CD8-positive, alpha-beta memory T cell (primary cell): Measurements from ENCODE around the gene C19orf67. TPM values are rescaled to one million over a fixed set of nuclear protein-coding genes. Genes with fewer than 3 reads are reported as not detected.

Experiments
- CTCF ChIA-PET: fragments of 350-600 bp; sonication (Branson Sonifier 250); formaldehyde crosslinking; loops from one replicate; lab custom pipeline; 2021; ENCODE audit warnings: antibody characterized with exemption; lab: Charles Lee
- POLR2A ChIA-PET: fragments of 350-600 bp; sonication (Branson Sonifier 250); formaldehyde crosslinking; loops from one replicate; lab custom pipeline; 2021; ENCODE audit warnings: antibody characterized with exemption; lab: Charles Lee
- DNase-seq, 5 donors: peaks; one replicate each; pipeline versions ENCODE4 v3.0.0 to v3.0.0-alpha.2; 2020 to 2022; ENCODE audit warnings: mixed read lengths in 1 of 5
- H3K27ac ChIP-seq: one replicate; pipeline ENCODE4 v1.7.0; 2013; ENCODE audit warnings: low read depth, mild to moderate bottlenecking, low read length, moderate library complexity
- H3K27me3 ChIP-seq: 2 replicates; pipeline ENCODE4 v1.7.0; 2013; ENCODE audit warnings: low read length, mild to moderate bottlenecking; ENCODE audit not compliant: insufficient read depth, poor library complexity, severe bottlenecking
- H3K36me3 ChIP-seq: 2 replicates; pipeline ENCODE4 v1.7.0; 2013; ENCODE audit warnings: mild to moderate bottlenecking, low read length, moderate library complexity; ENCODE audit not compliant: insufficient read depth
- H3K4me1 ChIP-seq: 2 replicates; pipeline ENCODE4 v1.7.0; 2013; ENCODE audit warnings: mild to moderate bottlenecking, low read length, moderate library complexity; ENCODE audit not compliant: insufficient read depth
- H3K4me3 ChIP-seq: 2 replicates; pipeline ENCODE4 v1.7.0; 2013; ENCODE audit warnings: mild to moderate bottlenecking, low read length
- H3K9me3 ChIP-seq: 2 replicates; pipeline ENCODE4 v1.7.0; 2013; ENCODE audit warnings: mild to moderate bottlenecking, low read length
- H3K27ac Mint-ChIP-seq, 8 donors: one replicate each; pipeline ENCODE4 v1.8.0; 2020 to 2021; ENCODE audit warnings: mixed read lengths in 8 of 8, mild to moderate bottlenecking in 6 of 8, inconsistent platforms in 3 of 8, moderate library complexity in 3 of 8
- H3K27me3 Mint-ChIP-seq, 2 donors: one replicate each; pipeline ENCODE4 v1.8.0; 2020 to 2021; ENCODE audit warnings: mixed read lengths in 2 of 2, mild to moderate bottlenecking in 1 of 2, moderate library complexity in 1 of 2
- H3K36me3 Mint-ChIP-seq, 3 donors: one replicate each; pipeline ENCODE4 v1.8.0; 2020 to 2021; ENCODE audit warnings: mixed read lengths in 3 of 3, inconsistent platforms in 1 of 3, mild to moderate bottlenecking in 1 of 3
- H3K4me1 Mint-ChIP-seq, 3 donors: one replicate each; pipeline ENCODE4 v1.8.0; 2020 to 2021; ENCODE audit warnings: mixed read lengths in 3 of 3, inconsistent platforms in 1 of 3, mild to moderate bottlenecking in 1 of 3
- H3K4me3 Mint-ChIP-seq, 7 donors: one replicate each; pipeline ENCODE4 v1.8.0; 2020 to 2021; ENCODE audit warnings: mixed read lengths in 7 of 7, mild to moderate bottlenecking in 6 of 7, moderate library complexity in 4 of 7, inconsistent platforms in 2 of 7
- H3K9me3 Mint-ChIP-seq, 5 donors: one replicate each; pipeline ENCODE4 v1.8.0; 2020 to 2022; ENCODE audit warnings: mixed read lengths in 5 of 5, mild to moderate bottlenecking in 3 of 5, moderate library complexity in 2 of 5, inconsistent platforms in 1 of 5
- polyA plus RNA-seq: library from polyadenylated mRNA; unstranded; fragments of 300-500 nt; fragmentation: Illumina TruSeq; gene quantifications from one replicate; pipeline ENCODE4 v1.2.3, GENCODE V29; 2021
- total RNA-seq, 2 experiments: library from RNA; stranded (reverse); gene quantifications; one replicate each; pipeline ENCODE4 v1.2.3, GENCODE V29; 2021

Gene C19orf67
- total and polyA plus RNA-seq, 3 experiments from 2014 or later: 0.42 TPM; not detected in 2

- H3K4me1 ChIP-seq: peaks cover 39% of the 10 kb centered on the region
- DNase-seq: peak; percentile 23 to 61 (median 30)
- H3K9me3 ChIP-seq: no peaks in the 10 kb centered on the region
- H3K36me3 ChIP-seq: no peaks in the 10 kb centered on the region
- Mint-ChIP-seq H3K36me3 (peaks cover 0 to 7% (median 0%) of the 10 kb centered on the region in 3 donors), H3K9me3 (no peaks in the 10 kb centered on the region), H3K27ac (peak overlapping the region in 4 of 8 donors; percentile 23 to 86 (median 58)), H3K4me3 (peak overlapping the region in 4 of 7 donors; percentile 16 to 92 (median 64)), H3K4me1 (peaks cover 35 to 67% (median 37%) of the 10 kb centered on the region in 3 donors), H3K27me3 (peaks cover 0 to 4% of the 10 kb centered on the region in 2 donors)
- POLR2A ChIA-PET: no interaction called here
- H3K27me3 ChIP-seq: no peaks in the 10 kb centered on the region
- H3K27ac ChIP-seq: no peak overlapping the region
- CTCF ChIA-PET: interaction anchor here (0.8 to 5.0 kb wide), 11 partner anchors 12 to 267 kb away, joined by 3 to 28 read pairs (median 4); partner anchors contain the start of genes ADGRE5, ASF1B and MISP3
- no peak overlapping the region for H3K4me3 ChIP-seq
These were observed 29.3 kb upstream of the C19orf67 start for GRCh38 chr19:14114854-14115253.

- ChIA-PET CTCF (interaction anchor here (0.9 to 5.0 kb wide), 7 partner anchors 22 to 251 kb away, joined by 3 to 28 read pairs (median 5); partner anchors contain the start of genes ASF1B and MISP3), POLR2A (no interaction called here)
- peaks cover 0 to 4% of the 10 kb centered on the region in 2 donors for H3K27me3 Mint-ChIP-seq
These were observed 28.9 kb upstream of the C19orf67 start for GRCh38 chr19:14114439-14114838.

DNA sequence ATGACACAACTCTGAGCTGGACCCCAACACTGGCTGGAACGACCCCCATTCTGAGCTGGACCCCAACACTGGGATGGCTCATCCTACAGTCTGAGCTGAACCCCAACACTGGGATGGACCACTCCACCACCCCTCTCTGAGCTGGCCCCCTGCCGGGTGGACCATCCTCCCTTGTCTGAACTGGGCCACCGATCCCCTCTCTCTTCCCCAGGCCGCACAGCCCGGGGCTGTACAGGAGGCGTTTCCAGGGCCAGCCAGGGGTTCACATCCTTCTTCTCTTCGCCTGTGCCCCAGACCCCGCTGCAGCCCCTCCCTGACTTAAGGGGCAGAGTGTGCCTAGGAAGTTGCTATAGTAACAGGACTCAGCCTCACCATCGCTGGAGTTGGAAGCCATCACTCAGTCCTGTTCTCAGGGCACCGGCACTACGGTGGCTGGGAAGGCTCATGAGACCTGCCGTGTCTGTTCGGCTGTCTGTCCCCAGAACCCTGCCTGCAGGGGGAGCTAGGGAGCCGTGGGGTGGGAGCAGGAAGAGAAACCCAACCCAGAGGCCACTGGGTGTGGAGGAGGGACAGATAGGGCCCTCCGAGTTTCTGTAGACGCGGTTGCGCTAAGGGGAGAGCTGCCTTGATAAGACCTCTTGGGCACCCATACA lies 28.3 kb upstream of the C19orf67 start:
- Mint-ChIP-seq H3K36me3 (peaks cover 0 to 7% (median 0%) of the 10 kb centered on the region in 3 donors), H3K27ac (peak overlapping the region in 2 of 8 donors; percentile 41 to 89), H3K9me3 (no peaks in the 10 kb centered on the region), H3K4me1 (peaks cover 30 to 63% (median 32%) of the 10 kb centered on the region in 3 donors), H3K27me3 (peaks cover 0 to 4% of the 10 kb centered on the region in 2 donors), H3K4me3 (peak overlapping the region in 2 of 7 donors; percentile 13 to 92)
- ChIA-PET CTCF (interaction anchor here (0.9 to 5.0 kb wide), 6 partner anchors 22 to 53 kb away, joined by 3 to 28 read pairs (median 6); partner anchors contain the start of genes ASF1B and MISP3), POLR2A (interaction anchor here (1.0 kb wide), 1 partner anchor 23 kb away, joined by 3 read pairs; the partner anchor contains the start of gene ASF1B)
- Histone ChIP-seq H3K9me3 (no peaks in the 10 kb centered on the region), H3K4me3 (no peak overlapping the region), H3K36me3 (no peaks in the 10 kb centered on the region), H3K4me1 (peaks cover 36% of the 10 kb centered on the region), H3K27me3 (no peaks in the 10 kb centered on the region), H3K27ac (no peak overlapping the region)
- DNase-seq: peak; percentile 23 to 62 (median 37)

More at GRCh38 chr19:14114439-14114838, 28.9 kb upstream of the C19orf67 start:
- Mint-ChIP-seq H3K9me3 (no peaks in the 10 kb centered on the region), H3K4me1 (peaks cover 35 to 67% (median 37%) of the 10 kb centered on the region in 3 donors), H3K27ac (peak overlapping the region in 3 of 8 donors; percentile 46 to 89 (median 86)), H3K36me3 (peaks cover 0 to 7% (median 0%) of the 10 kb centered on the region in 3 donors), H3K4me3 (peak overlapping the region in 1 of 7 donors; percentile 92)
- peaks cover 39% of the 10 kb centered on the region for H3K4me1 ChIP-seq
- H3K4me3 ChIP-seq: no peak overlapping the region
- DNase-seq: no peak
- H3K27ac ChIP-seq: no peak overlapping the region
- H3K36me3 ChIP-seq: no peaks in the 10 kb centered on the region
- no peaks in the 10 kb centered on the region for H3K27me3 ChIP-seq
- no peaks in the 10 kb centered on the region for H3K9me3 ChIP-seq

GRCh38 chr19:14112809-14113385 lies 27.3 kb upstream of the C19orf67 start:
- Mint-ChIP-seq H3K4me3 (no peak overlapping the region), H3K27me3 (peaks cover 0 to 4% of the 10 kb centered on the region in 2 donors), H3K36me3 (peaks cover 0 to 8% (median 0%) of the 10 kb centered on the region in 3 donors), H3K27ac (peak overlapping the region in 2 of 8 donors; percentile 12 to 47), H3K4me1 (peaks cover 25 to 57% (median 27%) of the 10 kb centered on the region in 3 donors), H3K9me3 (no peaks in the 10 kb centered on the region)
- H3K27me3 ChIP-seq: no peaks in the 10 kb centered on the region
- ChIA-PET CTCF (interaction anchor here (5.0 kb wide), 1 partner anchor 40 kb away, joined by 28 read pairs; the partner anchor contains the start of gene MISP3), POLR2A (interaction anchor here (1.0 kb wide), 1 partner anchor 24 kb away, joined by 3 read pairs; the partner anchor contains the start of gene ASF1B)
- DNase-seq: no peak
- H3K9me3 ChIP-seq: no peaks in the 10 kb centered on the region
- no peak overlapping the region for H3K4me3 ChIP-seq
- H3K36me3 ChIP-seq: no peaks in the 10 kb centered on the region
- no peak overlapping the region for H3K27ac ChIP-seq
- peaks cover 29% of the 10 kb centered on the region for H3K4me1 ChIP-seq

DNA sequence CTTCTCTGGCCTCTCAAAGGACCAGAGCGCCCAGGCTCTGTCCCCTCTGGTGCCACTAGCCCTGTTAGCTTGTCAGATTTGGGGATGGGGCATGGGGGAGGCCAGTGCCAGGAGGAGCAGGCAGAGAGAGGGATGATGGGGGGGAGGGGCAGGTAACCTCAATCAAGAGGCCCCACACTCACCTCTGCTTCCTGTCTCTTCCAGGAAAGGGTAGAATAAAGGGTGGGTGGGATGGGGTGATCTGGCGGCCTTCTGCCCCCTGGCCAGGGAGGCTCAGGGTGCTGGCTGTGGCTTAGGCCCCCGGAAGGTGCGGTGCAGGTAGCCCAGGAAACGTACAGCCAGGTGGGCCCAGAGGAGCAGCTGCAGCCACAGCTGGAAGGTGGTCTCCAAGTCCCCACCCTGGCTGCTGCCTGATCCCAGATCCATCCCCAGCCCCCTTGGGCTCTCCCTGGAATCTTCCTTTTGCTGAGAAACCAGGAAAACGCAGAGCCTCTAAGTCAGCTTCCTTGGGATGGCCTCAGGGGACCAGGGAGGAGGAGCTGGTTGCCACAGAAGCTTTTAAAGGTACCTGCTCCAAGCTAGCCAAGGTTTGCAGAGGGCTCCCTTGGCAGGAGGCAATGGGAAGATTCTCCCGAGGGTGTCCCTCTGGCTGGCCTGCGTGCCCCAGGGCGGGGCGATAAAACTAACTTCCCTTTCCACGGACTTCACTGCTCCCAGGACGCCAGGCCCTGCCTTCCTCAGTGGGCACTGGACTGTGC lies 26.6 kb upstream of the C19orf67 start:
- Mint-ChIP-seq H3K9me3 (no peaks in the 10 kb centered on the region), H3K27ac (peak overlapping the region in 1 of 8 donors; percentile 3), H3K36me3 (peaks cover 0 to 9% (median 0%) of the 10 kb centered on the region in 3 donors), H3K4me1 (peaks cover 25 to 53% (median 26%) of the 10 kb centered on the region in 3 donors), H3K27me3 (peaks cover 0 to 4% of the 10 kb centered on the region in 2 donors), H3K4me3 (no peak overlapping the region)
- Histone ChIP-seq H3K27ac (no peak overlapping the region), H3K27me3 (no peaks in the 10 kb centered on the region), H3K36me3 (no peaks in the 10 kb centered on the region), H3K4me3 (no peak overlapping the region), H3K9me3 (no peaks in the 10 kb centered on the region), H3K4me1 (peaks cover 29% of the 10 kb centered on the region)
- DNase-seq: no peak
- ChIA-PET POLR2A (no interaction called here), CTCF (interaction anchor here (1.6 to 5.0 kb wide), 2 partner anchors 25 to 39 kb away, joined by 3 to 28 read pairs; partner anchors contain the start of gene MISP3)

DNA sequence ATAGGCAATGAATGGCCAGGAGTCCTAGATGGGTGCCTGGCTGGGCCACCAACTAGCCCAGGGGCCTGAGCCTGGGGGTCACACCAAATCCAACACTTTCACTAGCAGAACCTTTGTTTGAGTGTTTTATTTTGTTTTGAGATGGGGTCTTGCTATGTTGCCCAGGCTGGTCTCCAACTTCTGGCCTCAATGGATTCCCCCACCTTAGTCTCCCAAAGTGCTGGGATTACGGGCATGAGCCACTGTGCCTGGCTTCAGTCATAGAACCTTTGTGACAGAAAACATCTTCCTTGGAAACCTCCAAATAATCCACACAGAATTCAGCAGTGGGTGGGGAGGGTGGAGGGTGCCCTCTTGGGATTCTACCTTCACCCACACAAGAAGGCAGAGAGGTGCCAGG lies 25.9 kb upstream of the C19orf67 start:
- Histone ChIP-seq H3K27me3 (no peaks in the 10 kb centered on the region), H3K27ac (no peak overlapping the region), H3K4me3 (no peak overlapping the region), H3K4me1 (peaks cover 26% of the 10 kb centered on the region), H3K9me3 (no peaks in the 10 kb centered on the region), H3K36me3 (no peaks in the 10 kb centered on the region)
- H3K27ac Mint-ChIP-seq: peak overlapping the region in 1 of 8 donors; percentile 3
- no peaks in the 10 kb centered on the region for H3K9me3 Mint-ChIP-seq
- H3K36me3 Mint-ChIP-seq: peaks cover 0 to 12% (median 0%) of the 10 kb centered on the region in 3 donors
- peaks cover 0 to 4% of the 10 kb centered on the region in 2 donors for H3K27me3 Mint-ChIP-seq
- POLR2A ChIA-PET: no interaction called here
- H3K4me3 Mint-ChIP-seq: no peak overlapping the region
- DNase-seq: no peak
- CTCF ChIA-PET: interaction anchor here (1.6 kb wide), 1 partner anchor 25 kb away, joined by 3 read pairs; no protein-coding TSS in a partner anchor
- peaks cover 20 to 48% (median 21%) of the 10 kb centered on the region in 3 donors for H3K4me1 Mint-ChIP-seq

GRCh38 chr19:14110650-14111049 lies 25.1 kb upstream of the C19orf67 start:
- no peaks in the 10 kb centered on the region for H3K9me3 Mint-ChIP-seq
- Histone ChIP-seq H3K9me3 (no peaks in the 10 kb centered on the region), H3K27ac (no peak overlapping the region), H3K27me3 (no peaks in the 10 kb centered on the region), H3K4me3 (no peak overlapping the region), H3K36me3 (no peaks in the 10 kb centered on the region), H3K4me1 (peaks cover 18% of the 10 kb centered on the region)
- H3K27ac Mint-ChIP-seq: peak overlapping the region in 2 of 8 donors; percentile 27 to 33
- DNase-seq: no peak
- H3K36me3 Mint-ChIP-seq: peaks cover 0 to 20% (median 0%) of the 10 kb centered on the region in 3 donors
- H3K4me1 Mint-ChIP-seq: peaks cover 11 to 39% (median 14%) of the 10 kb centered on the region in 3 donors
- ChIA-PET CTCF (interaction anchor here (1.6 kb wide), 1 partner anchor 26 kb away, joined by 3 read pairs; no protein-coding TSS in a partner anchor), POLR2A (interaction anchor here (0.6 kb wide), 1 partner anchor 317 kb away, joined by 10 read pairs; no protein-coding TSS in a partner anchor)
- H3K27me3 Mint-ChIP-seq: peaks cover 0 to 4% of the 10 kb centered on the region in 2 donors
- no peak overlapping the region for H3K4me3 Mint-ChIP-seq
